Fibroblast of lung (primary cell): ENCODE results near the gene GRK3.
"Not testable (repeated sequence)": the region's sequence is repeated elsewhere in the genome, so short reads cannot be mapped to it uniquely, and the experiment has no call there.

Experiments used
- EZH2 ChIP-seq: IDR thresholded peaks from 2 replicates; pipeline ENCODE4 v1.5.1; 2012; ENCODE audit warnings: low read length, control low read depth, mild to moderate bottlenecking; ENCODE audit errors: missing control alignments
- TF ChIP-seq, protein P1 (sequence below), 2 donors: IDR thresholded peaks in 1 of 2; conservative IDR thresholded peaks in 1 of 2; 1 replicate in 1 of 2; 2 replicates in 1 of 2; pipeline ENCODE4 v1.5.1; 2011 to 2012; ENCODE audit warnings: low read length in 2 of 2, control low read depth in 1 of 2, inconsistent platforms in 1 of 2, low read depth in 1 of 2, mild to moderate bottlenecking in 1 of 2

DNA sequence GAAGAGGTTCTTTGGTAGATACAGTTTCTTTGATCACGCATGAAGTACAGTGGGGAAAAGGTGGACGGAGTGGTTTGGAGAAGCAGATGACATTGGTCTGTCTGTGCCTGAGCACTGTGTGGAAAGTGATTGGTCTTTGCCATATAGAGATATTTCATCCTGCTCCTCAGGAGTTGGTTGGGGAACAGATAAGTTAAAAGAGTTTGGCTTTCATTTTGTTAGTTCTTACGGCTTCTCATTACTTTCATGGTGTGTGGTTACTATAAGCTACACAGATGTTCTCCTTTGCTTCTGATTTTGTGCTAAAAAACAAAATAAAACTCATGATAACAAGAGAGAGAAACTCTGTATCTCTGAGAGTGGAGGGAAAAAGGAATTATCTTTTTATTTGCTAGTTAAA is 40.7 kb downstream of the GRK3 start:
- TF ChIP-seq, protein P1, sequence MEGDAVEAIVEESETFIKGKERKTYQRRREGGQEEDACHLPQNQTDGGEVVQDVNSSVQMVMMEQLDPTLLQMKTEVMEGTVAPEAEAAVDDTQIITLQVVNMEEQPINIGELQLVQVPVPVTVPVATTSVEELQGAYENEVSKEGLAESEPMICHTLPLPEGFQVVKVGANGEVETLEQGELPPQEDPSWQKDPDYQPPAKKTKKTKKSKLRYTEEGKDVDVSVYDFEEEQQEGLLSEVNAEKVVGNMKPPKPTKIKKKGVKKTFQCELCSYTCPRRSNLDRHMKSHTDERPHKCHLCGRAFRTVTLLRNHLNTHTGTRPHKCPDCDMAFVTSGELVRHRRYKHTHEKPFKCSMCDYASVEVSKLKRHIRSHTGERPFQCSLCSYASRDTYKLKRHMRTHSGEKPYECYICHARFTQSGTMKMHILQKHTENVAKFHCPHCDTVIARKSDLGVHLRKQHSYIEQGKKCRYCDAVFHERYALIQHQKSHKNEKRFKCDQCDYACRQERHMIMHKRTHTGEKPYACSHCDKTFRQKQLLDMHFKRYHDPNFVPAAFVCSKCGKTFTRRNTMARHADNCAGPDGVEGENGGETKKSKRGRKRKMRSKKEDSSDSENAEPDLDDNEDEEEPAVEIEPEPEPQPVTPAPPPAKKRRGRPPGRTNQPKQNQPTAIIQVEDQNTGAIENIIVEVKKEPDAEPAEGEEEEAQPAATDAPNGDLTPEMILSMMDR (conservative IDR thresholded peaks at IDR 0.05 in 1 of 2, IDR thresholded peaks at IDR 0.05 in 1 of 2; ENCODE audit: low read depth in 1 of 2, low read length in 2 of 2) = not testable (repeated sequence)
- TF ChIP-seq EZH2 = not testable (repeated sequence)
